Stimulated activated CD8-positive, alpha-beta memory T cell treated with anti-CD3 and anti-CD28 coated beads, Interleukin-15, amount 100 ng/mL, for 4 hours (primary cell): ENCODE data around the gene UTP25.

Experiments used
- DNase-seq, 2 donors: peaks; one replicate each; pipeline ENCODE4 v3.0.0-alpha.2; 2020; ENCODE audit warnings: low read depth in 2 of 2

UTP25 gene

GRCh38 chr1:209839875-209840546, 12.2 kb downstream of the UTP25 start:
- no peak for DNase-seq

DNA sequence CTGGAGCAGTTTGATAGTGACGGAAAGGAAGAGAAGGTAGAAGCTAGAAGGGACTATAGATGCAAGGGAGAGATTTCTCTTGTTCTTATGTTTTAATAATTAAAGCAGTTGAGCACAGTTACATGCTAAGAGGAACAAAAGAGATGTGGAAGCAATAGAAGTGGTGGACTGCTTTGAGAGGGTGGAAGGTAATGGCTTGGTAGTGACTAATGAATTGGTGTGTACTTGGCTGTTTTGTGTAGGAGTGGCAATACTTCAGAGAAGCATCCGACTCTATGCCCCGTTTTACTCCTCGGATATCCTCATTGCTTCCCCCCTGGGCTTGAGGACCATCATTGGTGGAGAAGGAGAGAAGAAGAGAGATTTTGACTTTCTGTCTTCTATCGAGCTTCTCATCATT, 12.8 kb downstream of the UTP25 start:
- DNase-seq = no peak

DNA sequence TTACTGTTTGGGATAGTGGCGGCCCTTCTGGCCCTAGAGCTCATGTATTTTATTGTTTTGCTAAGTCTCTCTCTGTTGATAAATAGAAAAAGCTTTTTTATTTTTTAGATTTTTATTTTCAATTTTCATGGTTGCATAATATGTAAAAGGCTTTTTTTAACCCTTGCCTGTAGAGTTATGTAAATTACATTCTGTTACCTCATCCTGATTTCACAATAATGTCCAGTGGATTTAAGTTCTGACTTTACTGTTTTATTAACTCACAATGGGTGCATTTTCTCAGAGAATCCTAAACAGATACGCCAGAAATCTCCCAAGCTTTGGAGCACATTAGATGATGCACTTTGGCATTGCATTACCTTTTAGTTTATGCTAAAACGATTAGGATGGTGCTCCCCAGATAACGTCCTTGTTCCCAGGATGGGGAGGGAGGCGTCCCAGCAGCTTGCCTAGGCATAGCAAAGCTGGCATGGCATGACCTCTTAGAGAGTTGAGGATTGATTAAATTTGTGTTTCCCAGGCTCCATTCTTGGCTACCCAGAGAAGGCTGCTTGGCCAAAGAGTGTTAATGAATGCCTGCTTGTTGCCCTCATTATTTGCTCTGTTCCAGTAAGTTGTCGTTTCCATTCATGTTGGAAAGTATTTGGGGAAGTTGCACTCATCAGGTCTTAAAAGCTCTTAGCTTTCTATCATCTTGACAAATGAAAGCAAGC, 17.1 kb downstream of the UTP25 start:
- no peak for DNase-seq

- DNase-seq = no peak
Observed at GRCh38 chr1:209845408-209845725, 17.6 kb downstream of the UTP25 start.

DNA sequence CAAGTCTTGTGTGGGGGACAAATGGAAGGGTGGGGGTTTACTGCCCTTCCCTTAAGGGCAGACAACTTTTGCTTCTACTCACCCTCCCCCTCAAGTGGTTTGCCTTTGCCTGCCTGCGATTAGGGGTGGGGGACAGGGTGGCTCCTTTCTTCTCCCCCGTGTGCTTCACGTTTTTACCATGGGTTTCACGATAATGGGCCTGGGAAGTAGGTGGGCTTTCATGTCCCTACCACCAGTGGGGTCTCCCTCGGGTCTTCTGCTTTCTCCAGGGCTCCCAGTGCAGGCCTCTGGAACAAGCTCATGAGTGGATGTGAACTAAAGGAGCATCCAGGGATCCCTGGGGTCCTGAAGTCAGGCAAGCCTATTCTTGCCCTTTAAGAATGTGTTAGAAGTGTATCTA, 21.6 kb downstream of the UTP25 start:
- no peak for DNase-seq

- DNase-seq = no peak
Observed at GRCh38 chr1:209850342-209850979, 22.7 kb downstream of the UTP25 start.

- no peak for DNase-seq
Observed at GRCh38 chr1:209853676-209854075, 25.9 kb downstream of the UTP25 start.

DNA sequence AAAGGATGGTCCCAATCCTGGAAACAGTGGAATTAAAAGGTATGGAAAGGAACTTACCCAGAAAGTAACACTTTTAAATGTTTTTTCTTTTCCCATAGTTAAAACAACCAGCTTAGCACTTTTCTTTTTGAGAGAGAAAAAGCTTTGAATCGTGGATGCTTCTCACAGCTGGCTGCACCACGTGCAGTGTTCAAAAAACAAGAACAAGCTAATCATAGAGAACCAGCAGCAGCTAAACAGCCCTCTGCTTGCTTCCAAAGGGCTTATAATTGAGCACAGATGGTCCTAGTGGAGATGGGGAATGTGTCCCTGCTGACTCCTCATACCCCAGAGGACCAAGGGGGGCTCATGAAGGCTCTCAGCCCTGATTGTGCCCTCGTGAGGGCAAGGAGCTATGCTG, 26.4 kb downstream of the UTP25 start:
- DNase-seq = no peak

DNA sequence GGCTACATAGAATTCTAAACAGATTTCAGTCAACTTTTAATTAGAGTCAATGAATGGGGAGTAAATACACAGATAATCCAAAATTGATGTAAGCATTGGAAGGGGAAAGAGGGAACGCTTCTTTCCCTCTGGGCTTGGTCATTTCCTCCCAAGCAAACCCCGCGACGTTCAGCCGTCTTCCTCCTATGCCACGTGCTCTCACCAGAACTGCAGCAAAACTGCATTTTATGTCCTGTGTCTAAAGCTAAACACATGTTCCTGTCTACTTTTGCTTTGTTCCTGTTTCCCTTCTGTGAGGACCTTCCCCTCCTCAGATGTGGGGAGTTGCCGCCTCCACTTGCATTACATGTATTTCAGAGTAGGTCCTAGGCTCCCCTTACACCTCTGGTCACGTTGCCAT, 27.2 kb downstream of the UTP25 start:
- no peak for DNase-seq

GRCh38 chr1:209855623-209856022, 27.9 kb downstream of the UTP25 start:
- DNase-seq = no peak

DNA sequence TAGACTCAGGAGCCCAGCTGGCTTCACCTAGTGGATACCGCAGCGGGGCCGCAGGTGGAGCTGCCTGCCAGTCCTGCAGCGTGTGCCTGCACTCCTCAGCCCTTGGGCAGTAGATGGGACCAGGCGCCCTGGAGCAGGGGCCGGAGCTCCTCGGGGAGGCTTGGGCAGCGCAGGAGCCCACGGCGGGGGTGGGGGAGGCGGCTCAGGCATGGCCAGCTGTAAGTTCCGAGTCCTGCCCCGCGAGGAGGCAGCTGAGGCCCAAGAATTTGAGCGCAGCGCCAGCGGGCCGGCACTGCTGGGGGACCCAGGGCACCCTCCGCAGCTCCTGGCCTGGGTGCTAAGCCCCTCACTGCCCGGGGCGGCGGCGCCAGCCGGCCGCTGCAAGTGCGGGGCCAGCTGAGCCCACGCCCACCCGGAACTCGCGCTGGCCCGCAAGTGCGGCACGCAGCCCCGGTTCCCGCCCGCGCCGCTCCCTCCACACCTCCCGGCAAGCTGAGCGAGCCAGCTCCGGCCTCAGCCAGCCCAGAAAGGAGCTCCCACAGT, 30.9 kb downstream of the UTP25 start:
- DNase-seq = no peak

DNA sequence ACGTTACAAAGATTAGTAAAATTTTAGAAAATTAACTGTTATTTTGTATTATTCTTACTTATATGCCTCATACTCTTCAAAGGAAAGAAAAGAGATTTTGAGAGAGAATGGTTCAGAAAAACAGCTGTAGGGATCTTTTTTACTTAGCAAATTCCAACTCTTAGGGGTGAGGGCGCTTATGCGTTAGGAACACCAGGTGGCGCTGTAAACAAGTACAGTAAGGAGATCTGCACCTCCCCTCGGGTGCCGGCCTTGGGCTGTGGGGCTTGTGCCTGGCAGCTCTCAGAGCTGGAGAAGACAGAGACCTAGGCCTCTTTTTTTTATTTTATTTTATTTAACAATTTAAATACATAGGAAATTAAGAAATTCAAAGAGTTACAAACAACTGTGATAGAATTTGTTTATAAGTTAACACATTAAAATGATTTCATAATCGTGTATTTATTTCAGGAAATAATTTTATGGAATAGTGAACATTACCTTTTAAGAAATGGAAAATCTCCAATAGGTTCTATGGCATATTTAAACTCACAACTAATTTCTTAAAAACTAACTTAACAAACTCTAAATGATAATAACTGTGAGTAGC, 32.6 kb downstream of the UTP25 start:
- peak; percentile 26 to 54 for DNase-seq

GRCh38 chr1:209861242-209861641, 33.5 kb downstream of the UTP25 start:
- DNase-seq = no peak

GRCh38 chr1:209862391-209863356, 34.9 kb downstream of the UTP25 start:
- no peak for DNase-seq

DNA sequence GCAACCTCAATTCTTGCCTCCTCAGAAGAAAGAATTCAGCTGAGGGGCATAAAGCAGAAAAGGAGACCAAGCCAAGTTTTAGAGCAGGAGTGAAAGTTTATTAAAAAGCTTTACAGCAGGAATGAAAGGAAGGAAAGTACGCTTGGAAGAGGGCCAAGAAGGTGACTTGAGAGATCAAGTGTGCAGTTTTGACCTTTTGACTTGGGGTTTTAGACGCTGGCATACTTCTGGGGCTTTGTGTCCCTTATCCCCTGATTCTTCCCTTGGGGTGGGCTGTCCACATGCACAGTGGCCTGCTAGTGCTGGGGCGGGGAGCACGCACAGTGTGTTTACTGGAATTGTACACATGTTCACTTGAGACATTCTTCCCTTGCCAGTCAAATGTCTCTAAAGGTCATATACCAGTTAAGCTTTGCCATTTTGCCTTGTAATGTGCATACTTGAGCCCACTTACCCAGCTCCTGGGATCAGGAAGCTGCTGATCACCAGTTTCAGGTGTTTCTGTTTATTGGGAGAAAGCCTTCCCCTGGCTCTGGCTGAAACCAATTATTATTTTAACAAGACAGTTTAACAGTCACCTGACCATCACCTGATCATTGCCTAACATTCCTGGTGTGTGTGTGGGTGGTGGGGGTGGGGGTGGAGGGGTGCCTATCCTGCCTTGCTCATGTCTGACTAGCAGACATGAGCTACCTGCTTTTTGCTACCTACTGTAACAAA, 36.2 kb downstream of the UTP25 start:
- no peak for DNase-seq

- DNase-seq = no peak
Observed at GRCh38 chr1:209866201-209866600, 38.4 kb downstream of the UTP25 start.

DNA sequence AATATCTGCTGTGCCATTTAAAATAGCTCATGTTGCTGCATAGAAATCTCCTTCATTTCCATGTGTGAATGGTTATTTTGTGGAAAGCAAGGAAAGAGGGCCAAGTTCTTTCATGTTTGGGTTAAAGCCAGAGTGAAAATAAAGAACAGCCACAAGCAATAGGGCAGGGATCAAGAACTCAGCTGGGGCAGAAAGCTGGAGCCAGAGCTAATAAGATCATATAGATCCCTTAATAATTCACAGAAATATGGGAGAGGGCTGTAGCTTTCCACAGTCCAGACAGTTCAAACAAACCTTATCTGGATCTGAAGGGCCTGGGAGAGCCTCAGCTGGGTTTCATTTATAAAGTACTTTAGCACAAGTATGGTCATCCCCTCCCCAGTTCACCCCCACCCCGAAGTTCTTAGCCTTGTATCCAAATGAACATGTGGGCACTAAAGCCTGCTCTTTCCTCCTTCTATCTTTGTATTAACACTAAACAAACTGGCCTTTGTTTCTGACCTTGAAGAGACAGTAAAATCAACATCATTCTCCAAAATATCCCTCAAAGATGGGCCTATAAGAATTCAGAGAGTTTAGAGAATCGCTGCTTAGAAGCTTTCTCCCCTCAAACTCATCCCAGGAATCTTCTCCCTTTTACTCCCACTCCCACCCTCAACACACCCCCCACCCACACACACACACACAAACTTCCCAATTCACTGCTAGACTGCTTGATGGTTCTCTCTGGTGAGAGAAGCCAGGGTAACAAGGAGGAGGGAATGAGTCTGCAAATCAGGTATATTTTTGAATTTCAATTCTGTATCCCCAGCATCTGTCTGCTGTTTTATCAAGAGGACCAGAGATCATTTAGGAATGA, 41.7 kb downstream of the UTP25 start:
- no peak for DNase-seq

GRCh38 chr1:209870151-209870831, 42.5 kb downstream of the UTP25 start:
- DNase-seq = no peak

- no peak for DNase-seq
Observed at GRCh38 chr1:209871006-209871405, 43.2 kb downstream of the UTP25 start.
